Stimulated activated CD4-positive, alpha-beta T cell treated with anti-CD3 and anti-CD28 coated beads, Interleukin-15, amount 100 ng/mL, for 24 hours (primary cell): ENCODE data around the gene WNT7B.

Source experiments
- DNase-seq: peaks from one replicate; pipeline ENCODE4 v3.0.0-alpha.2; 2020

The WNT7B gene

DNA sequence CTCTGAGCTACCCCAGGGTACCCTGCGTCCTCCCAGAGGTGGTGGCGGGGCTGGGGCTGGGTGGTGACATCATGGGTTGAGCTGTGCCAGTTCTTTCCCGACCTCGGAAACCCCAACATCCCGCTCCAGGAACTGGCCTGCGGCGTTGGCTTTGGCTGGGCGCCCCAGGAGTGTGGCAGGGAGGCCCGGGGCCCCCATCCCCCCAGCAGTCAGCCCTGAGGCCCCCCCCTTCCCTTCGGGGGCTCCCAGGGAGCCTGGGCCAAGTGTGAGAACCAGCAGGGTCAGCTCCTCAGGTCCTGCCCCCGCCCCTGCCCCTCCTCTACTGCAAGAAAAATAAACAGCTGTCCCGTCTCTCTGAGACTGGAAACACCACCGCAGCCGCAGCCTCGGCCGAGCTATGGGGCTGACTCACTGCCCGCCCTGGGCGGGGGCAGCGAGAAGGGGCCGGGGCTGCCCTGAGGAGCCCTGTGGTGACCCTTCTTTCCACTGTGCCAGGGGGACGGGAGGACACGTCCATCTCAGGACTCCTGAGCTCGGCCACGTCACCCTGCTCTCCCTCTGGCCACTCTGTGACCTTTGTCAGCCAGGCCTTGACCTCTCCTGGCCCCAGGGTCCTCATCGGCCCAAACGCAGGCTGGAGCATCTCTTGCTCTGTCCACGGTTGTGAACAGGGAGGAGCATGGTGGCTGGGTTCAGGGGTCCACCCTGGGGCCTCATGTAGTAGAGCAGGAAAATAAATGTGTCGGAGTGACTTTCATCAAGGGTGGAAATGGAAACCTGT is 73.4 kb downstream of the WNT7B start:
- DNase-seq = no peak

DNA sequence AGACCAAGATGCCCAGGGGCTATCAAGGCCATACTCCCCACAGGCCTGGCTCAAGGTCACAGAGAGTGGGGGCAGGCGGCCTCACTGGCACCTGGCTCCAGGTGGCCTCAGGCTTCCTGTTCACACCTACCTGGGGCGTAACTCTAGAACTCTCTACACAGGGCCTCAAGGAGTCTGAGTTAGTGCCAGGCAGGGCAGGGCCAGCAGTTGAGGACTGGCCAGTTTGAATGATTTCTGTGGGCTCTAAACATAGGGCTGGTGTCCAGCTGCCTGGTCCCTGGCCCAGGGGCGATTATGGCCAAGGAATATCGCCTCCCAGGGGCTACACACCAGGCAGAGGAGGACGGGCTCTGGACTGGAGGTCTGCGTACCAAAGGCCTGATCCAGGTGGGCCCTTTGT is 79.2 kb downstream of the WNT7B start:
- no peak for DNase-seq

DNA sequence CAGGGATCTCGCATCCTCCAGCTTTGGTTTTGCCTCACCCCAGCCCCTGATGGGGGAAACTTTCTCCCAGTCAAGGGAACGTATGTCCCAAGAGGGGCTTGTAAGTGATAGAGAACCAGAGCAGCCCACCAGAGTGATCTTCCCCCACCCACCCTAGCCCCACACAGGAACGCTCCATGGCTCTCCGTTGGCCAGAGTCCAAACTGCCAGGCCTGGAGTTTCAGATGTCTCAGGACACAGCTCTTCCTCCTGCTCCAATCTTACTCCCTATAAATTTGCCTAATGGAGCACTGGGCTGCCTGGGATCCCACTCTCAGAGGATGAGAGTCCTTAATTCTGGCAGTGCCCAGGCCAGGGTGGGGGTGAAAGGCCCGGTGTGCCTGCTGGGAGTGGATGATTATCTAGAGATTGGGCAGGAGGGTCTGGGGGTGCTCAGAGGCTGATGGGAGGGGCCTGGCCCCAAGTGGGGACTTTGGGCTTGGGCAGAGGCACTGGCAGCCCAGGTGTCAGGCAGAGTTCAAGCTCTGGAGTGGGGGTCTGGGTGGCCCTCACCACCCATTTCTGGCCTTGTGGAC is 79.9 kb downstream of the WNT7B start:
- DNase-seq = no peak

DNA sequence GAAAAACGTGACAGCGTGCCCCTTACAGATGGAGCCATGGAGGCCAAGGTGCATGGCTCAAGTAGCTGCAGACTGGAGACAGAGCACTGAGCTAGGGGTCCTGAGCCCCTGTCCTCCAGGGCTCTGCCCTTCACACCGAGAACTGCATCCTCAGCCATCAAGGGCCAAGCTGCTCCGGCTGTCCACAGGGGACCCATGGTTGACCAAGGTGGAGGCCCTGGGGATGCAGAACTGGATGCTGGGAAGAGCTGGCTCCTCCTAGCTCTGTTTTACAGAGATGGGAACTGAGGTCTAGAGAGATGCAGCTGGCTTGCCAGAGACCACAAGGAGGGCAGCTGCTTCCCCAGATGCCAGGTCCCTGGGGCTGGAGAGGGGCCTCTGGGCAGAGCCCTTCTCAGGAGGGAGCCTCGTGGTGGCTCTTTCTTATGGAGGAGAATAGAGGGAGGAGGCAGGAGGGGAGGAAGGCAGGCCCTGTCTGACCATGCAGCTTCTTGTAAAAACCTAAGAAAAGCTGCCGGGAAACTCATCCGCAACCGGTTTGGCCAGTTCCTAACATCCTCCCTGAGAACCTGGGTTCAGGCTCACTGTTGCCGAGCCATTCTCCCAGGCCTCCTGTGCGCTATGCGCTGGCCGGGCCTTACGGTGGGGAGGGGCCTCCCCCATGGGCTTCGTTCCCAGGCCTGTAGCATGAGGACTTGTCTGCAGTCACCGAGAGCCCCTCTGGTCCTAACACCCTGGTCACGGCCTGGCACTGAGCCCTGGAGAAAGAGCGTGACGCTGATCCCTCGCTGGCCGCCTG is 80.6 kb downstream of the WNT7B start:
- DNase-seq = no peak

DNA sequence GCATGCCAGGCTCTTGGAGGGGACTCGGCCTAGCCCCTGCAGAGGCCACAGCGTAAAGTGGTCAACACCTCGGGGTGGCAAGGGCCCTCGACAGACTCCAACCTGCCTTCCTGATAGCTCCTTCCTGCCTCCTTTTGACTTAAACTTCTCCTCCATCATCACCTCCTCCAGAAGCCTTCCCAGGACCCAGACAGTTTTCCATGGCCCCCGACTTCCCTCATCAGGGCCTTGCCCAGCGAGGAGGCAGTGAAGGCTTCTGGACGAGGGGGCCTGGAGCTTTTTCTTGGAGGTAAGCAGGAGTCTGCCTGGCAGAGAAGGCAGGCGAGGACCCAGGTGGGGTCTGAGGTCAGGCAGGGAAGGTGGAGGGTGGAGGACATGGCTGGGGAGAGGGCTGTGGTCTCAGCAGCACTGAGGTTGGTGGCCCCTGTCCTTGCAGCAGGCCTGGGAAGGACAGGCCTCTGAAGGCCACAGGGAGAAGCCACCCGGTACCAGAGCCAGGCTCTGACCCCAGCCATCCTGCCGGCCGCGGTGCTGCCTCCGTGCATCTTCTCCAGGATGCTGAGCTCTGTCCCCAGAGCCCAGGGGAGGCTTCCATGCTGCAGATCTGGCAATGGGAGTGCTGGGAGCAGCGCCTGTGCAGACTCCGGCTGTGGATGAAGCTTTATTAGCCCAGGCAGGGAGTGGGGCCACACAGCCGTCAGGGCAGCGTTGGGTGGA is 81.4 kb downstream of the WNT7B start:
- no peak for DNase-seq

DNA sequence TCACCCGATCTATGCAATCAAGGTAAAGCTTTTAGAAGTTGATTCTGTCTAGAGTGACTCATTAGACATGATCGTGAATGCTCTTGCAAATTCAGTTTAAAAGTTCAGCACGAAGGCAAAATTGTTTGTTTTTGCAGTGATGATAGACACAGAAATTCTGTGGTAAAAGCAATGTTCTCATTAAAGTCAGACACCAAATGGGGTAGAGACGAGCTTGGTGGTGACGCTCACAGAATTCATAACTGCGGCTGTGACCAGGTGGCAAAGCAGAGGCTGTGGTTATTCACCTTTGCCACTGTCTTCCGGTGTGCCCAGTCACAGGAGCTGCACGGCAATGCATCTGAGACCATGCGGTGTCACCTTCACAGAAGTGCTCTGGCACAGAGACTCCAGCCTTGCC is 83.4 kb downstream of the WNT7B start:
- no peak for DNase-seq

DNA sequence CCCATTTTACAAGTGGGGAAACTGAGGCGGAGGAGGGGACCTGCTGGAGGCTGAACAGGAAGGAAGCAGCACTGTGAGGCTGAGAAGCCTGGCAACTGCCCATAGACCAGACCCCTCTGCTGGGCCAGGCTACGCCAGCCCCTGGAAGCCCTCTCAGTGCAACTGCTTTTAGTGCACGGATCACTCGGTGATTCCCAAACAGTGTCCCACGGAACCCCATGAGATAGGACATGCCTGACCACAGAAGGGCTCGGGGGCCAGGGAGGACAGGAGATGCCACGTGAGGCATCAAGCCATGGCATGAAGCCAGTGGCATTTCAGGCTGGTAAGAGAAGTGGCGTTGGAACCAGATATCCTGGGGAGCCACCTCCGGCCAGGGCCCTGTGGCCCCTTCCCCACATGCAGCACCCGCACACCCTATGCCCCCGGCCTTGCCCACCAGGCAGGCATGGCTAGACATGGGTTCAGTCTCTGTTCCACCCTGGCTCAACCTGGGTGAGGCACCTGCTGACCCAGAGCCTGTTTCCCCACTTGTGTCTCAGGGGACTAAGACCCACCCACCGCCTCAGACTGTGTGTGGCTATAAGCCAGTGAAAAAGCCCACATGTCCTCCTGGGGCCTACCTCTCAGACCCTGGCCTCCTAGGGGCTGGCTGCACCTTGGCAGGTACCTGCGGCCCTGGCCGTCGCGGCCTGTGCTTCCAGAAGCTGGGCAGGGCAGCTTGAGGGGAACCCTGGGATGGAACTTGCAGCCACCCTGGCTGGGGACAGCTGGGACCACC is 84.1 kb downstream of the WNT7B start:
- no peak for DNase-seq

DNA sequence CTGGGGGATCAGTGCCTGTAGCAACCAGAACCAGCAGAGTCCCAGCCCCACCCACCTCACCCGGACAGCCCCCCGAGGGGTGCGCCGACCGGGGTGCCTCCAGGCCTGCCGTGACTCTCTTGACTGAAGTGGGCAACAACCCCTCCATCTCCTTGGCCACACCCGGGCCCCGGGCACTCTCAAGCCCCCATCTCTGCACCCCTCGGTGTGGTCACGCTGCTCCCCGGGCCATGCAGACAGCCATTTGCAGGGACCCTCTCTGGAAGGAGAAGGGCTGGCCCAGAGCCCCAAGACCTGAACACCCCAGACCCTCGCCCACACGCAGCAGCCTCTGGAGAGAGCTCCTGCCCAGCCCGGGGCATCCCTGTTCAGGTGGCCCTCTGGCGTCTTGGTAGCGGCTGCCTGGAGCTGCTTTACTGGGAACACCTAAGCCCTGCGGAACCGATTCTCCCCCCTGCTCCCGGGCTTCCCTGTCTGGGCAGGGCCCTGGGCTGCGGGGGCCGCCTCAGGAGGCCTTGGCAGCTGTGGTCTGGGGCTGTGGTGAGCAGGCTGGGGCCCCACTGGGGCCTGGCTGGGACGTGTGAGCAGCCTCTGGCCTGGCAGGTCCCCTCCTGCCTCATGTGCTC is 84.9 kb downstream of the WNT7B start:
- no peak for DNase-seq

DNA sequence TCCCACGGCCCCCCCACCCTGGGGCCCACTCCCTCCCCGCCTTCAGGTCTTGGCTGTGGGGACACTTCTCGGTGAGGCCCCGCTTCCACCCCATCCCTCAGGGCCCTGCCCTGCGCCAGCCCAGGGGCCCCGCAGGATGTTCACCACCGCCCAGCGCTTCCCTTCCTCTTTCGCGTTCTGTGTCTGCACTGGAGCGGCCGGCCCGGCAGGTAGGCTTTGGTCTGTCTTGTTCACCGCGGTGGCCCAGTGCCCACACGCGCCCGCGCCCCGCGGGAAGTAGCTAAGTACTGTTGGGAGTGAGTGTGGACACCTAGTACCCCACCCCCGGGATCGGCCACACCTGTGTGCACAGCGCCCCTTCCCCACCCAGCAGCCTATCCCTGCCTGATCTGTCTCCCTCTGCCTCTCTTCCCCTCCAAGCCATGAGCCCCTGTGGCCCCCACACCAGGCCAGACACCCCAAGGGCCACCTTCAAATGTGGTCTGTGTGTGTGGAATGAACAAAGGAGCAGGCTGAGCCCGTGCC is 85.4 kb downstream of the WNT7B start:
- DNase-seq = no peak

DNA sequence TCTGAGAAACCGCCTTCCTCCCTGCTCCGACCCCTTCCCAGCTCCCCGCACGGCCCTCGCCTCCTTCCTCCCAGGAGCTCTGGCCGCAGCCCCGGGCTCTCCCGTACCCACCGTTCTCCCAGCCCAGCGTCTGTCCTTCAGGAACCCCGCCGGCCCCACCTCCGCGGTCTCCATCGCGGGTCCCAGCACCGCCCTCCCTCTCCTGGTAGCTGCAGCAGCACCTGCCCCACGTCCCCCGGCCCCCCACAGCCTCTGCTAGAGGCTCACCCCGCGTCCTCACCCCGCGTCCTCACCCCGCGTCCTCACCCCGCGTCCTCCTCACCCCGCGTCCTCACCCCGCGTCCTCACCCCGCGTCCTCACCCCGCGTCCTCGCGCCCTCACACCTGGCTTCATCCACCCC is 85.9 kb downstream of the WNT7B start:
- DNase-seq = no peak

DNA sequence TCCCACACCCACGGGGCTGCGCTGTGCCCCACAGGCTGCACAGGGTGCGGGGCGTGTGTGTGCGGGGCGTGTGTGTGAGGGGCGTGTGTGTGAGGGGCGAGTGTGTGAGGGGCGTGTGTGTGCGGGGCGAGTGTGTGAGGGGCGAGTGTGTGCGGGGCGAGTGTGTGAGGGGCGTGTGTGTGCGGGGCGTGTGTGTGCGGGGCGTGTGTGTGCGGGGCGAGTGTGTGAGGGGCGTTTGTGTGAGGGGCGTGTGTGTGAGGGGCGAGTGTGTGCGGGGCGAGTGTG is 86.7 kb downstream of the WNT7B start:
- no peak for DNase-seq

DNA sequence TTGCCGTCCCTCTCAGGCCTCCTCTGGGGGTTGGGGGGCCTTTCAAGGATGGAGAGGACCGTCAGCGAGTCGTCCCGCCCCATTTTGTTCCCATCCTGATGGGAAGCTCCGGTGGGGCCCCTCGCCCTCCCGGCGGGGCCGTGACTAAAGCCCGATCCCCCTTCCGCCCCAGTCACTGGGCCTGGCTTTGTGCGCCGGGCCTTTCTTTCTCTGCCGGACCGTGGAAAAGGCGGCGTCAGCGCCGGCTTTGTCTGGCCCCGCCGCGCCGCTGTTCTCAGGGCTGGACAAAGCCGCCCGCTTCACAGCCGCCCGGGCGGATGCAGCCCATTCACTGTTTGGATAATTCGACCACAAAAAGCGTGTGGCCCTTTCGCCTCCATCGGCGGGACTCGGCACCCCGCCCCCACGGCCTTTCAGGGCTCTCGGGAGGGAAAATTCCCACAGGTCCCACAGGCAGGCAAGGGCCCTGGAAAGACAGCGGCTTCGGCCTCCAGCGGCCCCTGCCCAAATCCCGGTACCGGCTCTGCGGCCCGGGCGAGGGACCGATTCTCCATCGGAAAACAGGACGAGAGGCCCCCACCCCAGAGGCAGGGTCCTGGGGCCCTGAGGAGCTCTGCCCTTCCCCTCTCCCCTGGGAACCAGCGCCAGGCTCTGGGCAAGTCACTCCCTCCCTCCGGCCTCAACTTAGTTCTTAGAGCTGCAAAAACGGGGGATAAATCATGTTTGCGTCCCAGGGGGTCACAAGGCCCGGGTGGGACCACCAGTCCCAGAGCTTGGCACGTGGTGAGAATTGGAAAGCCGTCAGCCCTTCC is 87.2 kb downstream of the WNT7B start:
- DNase-seq = no peak

DNA sequence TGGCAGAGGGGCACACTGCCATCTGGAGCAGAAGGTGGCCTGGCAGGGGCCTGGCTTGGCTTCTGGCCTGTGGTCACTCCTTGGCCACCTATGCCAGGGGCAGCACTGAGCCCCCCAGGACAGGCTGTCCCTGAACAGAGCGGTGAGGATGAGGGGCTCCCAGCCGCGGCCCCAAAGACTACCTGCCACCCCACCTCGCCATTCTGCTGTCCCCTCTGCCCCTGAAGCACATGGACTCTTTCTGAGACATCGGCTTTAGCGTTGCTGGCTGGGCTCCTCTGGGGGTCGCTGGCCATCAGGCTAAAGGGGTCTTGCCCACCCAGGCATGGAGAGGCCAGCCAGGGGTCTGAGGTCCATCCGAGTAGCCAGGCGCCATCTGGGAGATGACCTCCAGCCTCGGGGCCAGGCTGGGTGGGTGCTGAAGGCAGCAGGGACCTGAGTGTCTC is 87.8 kb downstream of the WNT7B start:
- no peak for DNase-seq

DNA sequence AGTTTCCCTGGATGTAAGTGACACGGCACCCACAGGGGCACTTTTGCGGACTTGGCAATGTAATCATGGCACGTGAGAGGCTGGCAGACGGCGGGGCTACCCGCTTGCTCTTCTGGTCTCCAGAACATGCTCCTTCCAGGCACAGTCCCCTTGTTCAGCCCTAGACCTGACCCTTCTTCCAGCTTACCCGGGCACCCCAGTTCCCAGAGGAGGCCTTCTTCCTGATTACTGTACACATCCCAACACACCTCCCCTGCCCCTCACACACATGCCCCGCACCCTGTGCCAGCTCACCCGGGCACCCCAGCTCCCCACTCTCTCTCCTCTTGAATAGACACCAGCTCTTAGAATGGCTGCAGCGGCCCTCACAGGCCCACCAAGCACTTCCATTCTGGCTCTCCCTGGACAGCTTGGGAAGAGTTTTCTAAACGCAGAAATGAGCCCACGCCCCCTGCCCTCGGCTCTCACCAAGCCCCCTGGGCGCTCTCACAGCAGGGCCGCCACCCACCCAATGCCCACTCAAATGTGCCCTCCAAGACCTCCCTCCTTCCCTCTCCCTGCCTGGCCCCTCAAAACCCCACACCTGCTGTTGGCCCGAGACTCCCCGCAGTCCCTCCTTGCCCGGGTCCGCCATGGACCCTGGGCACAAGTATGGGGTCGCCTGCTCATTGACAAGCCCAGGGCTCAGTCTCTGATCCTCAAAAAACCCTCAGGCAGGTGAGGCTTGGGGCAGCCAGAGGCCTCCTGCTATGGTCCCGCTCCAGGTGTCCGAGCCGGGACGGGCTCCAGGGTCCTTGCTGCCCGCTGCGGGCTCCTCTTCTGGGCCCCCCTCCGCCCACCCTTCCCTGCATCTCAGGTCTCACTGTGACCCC is 88.5 kb downstream of the WNT7B start:
- no peak for DNase-seq

DNA sequence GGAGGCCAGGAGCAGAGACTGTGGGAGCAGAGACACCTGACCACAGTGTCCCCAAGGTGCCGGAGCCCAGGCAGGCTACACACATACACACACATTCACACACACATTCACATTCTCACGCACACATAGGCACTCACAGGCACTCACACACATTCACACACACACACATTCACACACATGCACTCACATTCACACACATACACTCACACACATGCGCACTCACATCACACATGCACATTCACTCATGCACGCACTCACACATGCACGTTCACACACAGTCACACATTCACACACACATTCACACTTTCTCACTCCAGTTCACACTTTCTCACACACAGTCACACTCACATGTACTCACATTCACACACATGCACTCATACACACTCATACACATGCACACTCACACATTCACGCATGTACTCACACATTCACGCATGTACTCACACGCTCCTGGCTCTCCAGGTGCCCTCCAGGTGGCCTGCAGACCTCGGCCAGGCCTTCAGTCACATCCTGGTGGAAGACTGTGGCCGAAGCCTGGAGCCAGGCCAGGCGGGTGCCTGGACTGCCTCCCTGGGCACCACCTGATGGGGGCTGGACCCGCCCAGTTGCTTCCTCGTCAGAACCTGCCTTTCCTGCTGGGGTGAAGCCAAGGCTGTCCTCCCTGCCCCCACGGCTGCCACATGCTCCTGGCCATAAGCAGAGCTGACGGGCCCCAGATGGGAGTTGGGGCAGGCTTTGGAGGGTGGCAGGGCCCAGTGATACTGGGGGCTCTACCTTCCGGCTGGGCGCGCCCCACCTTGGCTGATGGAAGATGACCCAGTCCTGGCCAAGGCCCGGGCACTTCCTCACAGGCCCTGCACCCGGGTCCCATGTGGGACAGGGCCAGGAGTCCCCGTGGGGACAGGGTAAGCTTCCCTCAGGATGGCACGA is 89.5 kb downstream of the WNT7B start:
- DNase-seq = no peak

DNA sequence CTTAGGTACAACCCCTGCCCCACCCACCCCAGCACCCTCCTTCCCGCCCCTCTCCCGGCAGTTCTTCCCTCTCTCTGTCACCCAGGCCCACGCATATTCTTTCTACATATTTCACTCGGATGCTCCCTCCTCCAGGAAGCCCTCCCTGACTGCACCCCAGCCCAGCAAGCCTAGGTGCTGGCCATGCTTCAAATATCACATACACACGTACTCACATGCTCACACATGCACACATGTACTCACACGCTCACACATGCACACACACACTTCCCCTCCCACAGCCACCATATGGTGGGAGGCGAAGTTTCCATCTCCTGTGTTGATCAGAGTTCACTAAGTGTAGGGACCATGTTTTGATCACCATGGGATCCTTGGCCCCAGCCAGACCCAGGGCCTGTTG is 90.4 kb downstream of the WNT7B start:
- no peak for DNase-seq

DNA sequence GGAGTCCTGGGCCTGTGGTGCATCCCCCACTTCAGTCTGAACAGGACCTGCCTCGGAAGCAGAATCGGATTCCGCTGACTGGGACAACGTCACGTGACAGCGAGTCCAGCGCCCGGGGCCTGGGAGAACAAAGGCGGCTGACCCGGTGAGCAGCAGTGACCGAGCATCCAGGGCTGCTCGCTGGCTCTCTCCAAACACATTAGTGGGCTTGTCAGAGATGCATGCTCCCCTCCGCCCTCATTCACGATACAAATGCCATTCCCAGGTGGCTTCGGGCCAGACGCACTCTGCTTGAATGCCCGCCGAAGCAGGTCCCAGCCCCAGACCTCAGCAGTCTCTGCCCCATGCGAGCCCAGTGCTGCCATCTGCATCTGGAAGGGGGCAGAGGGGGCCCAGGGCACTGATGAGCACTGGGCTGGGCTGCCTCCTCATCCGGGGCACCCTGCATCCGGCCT is 91.0 kb downstream of the WNT7B start:
- DNase-seq = no peak

DNA sequence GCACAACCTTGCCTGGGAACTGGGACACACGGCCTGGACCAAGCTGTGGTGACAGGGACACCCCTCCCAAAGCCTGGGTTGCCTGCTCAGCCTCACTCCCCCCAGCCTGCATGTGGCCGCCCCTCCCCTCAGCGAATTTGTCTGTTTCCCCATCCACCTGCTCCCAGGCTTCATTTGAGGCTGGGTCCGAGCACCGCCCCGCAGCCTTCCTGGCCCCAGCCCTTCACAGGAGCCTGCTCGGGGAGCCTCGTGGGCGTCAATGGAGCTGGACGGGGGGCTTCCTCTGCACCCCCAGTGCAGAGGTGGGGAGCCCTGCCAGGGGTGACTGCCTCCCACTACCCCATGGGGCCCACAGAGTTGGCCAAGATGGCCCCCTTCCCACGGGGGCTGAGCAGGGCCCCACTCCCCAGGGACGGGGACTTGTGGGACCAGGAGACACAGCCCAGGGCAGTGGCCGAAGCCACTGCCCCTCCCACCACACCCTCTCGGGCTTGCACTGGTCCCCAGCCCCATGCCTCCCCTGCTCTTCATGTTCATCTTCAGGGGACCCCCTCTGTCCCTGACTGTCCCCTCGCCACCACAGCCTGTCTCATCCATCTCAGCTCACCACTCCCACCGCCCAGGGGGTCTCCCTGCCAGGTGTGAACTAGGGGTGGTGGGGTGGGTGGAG is 91.7 kb downstream of the WNT7B start:
- no peak for DNase-seq
